DND-41 (cell line): ENCODE measurements around the gene CASP6.
A peak's percentile ranks its signal among the peaks of the same experiment; 100 is the strongest.

Experiments used
- ATAC-seq: fragments of 200-7000 bp; cut with Tn5 transposase; 3 replicates; pipeline ENCODE4 v1.9.1; 2021; ENCODE audit warnings: low read depth; ENCODE audit not compliant: insufficient read depth
- DNase-seq: peaks from one replicate; pipeline ENCODE4 v3.0.0-alpha.2; 2020
- H2AFZ ChIP-seq: 2 replicates; pipeline ENCODE4 v1.6.0; 2012; ENCODE audit warnings: low read depth, low read length
- H3K27ac ChIP-seq: 2 replicates; pipeline ENCODE4 v1.5.1; 2012; ENCODE audit warnings: low read length, inconsistent platforms
- H3K27me3 ChIP-seq: fragments of 200-600 bp; sonication (generic); 2 replicates; pipeline ENCODE4 v1.6.0; 2012; ENCODE audit warnings: low read length, mild to moderate bottlenecking, inconsistent platforms; ENCODE audit not compliant: insufficient read depth, poor library complexity
- H3K36me3 ChIP-seq: 2 replicates; pipeline ENCODE4 v1.5.1; 2012; ENCODE audit warnings: low read length, inconsistent platforms; ENCODE audit not compliant: insufficient read depth
- H3K4me1 ChIP-seq: 2 replicates; pipeline ENCODE4 v1.5.1; 2012; ENCODE audit warnings: mild to moderate bottlenecking, low read length; ENCODE audit not compliant: insufficient read depth
- H3K4me2 ChIP-seq: 2 replicates; pipeline ENCODE4 v1.6.0; 2012; ENCODE audit warnings: mild to moderate bottlenecking, moderate library complexity, low read length, inconsistent platforms; ENCODE audit not compliant: insufficient read depth
- H3K4me3 ChIP-seq, 2 experiments: fragments of 200-600 bp in 1 of 2; shearing (Covaris generic) in 1 of 2; 2 replicates each; pipeline ENCODE4 v1.5.1; 2012 to 2016; ENCODE audit warnings: inconsistent platforms in 2 of 2, low read length in 2 of 2, mild to moderate bottlenecking in 2 of 2, low read depth in 1 of 2, moderate library complexity in 1 of 2
- H3K79me2 ChIP-seq: 2 replicates; pipeline ENCODE4 v1.6.0; 2012; ENCODE audit warnings: low read length, inconsistent platforms; ENCODE audit not compliant: insufficient read depth
- H3K9ac ChIP-seq: 2 replicates; pipeline ENCODE4 v1.6.0; 2012; ENCODE audit warnings: low read depth, mild to moderate bottlenecking, inconsistent platforms, low read length, moderate library complexity
- H3K9me3 ChIP-seq: 2 replicates; pipeline ENCODE4 v1.5.1; 2012; ENCODE audit warnings: low read length, moderate library complexity, mild to moderate bottlenecking, inconsistent platforms; ENCODE audit not compliant: insufficient read depth, severe bottlenecking
- H4K20me1 ChIP-seq: 2 replicates; pipeline ENCODE4 v1.6.0; 2012; ENCODE audit warnings: low read length; ENCODE audit not compliant: insufficient read depth
- CTCF ChIP-seq: IDR thresholded peaks from 2 replicates; pipeline ENCODE4 v1.5.1; 2012; ENCODE audit warnings: borderline replicate concordance, low read length, moderate library complexity, mild to moderate bottlenecking; ENCODE audit not compliant: poor library complexity, severe bottlenecking; ENCODE audit errors: extremely low read depth
- EZH2 ChIP-seq: IDR thresholded peaks from 3 replicates; pipeline ENCODE4 v1.6.1; 2012; ENCODE audit warnings: borderline replicate concordance, low read depth, mild to moderate bottlenecking, moderate library complexity, low read length, inconsistent platforms; ENCODE audit not compliant: severe bottlenecking

Gene CASP6

GRCh38 chr4:109729718-109730618 is 26.7 kb upstream of the CASP6 start, which contains the start of gene PLA2G12A:
Gene PLA2G12A, minus strand, starts transcription at chr4:109730070. Its CDS starts 261 bp downstream, at chr4:109729809.
- Histone ChIP-seq H3K9me3 (no peaks in the 10 kb centered on the region), H3K27ac (peak within 1 kb of the TSS; percentile 62), H2AFZ (peak within 1 kb of the TSS; percentile 98), H4K20me1 (no peaks in the 10 kb centered on the region), H3K4me1 (peaks cover 26% of the 10 kb centered on the region), H3K27me3 (no peaks in the 10 kb centered on the region), H3K4me2 (peak within 1 kb of the TSS; percentile 99), H3K36me3 (no peaks in the 10 kb centered on the region), H3K4me3 (peak within 1 kb of the TSS; percentile 82 to 98), H3K9ac (peak within 1 kb of the TSS; percentile 74), H3K79me2 (no peaks in the 10 kb centered on the region; the same call in 1 of the 2 replicates)
- TF ChIP-seq CTCF (no peak), EZH2 (no peak)
- DNase-seq (peak; percentile 65), ATAC-seq (peak; percentile 87)

GRCh38 chr4:109729117-109729717 is 26.0 kb upstream of the CASP6 start:
- peak overlapping the region; percentile 62 for H3K27ac ChIP-seq
- ATAC-seq (no peak), DNase-seq (no peak)
- H3K79me2 ChIP-seq, result no peaks in the 10 kb centered on the region; the same call in 1 of the 2 replicates
- H2AFZ ChIP-seq, result peak overlapping the region; percentile 97
- H4K20me1 ChIP-seq, result no peaks in the 10 kb centered on the region
- H3K9me3 ChIP-seq, result no peaks in the 10 kb centered on the region
- TF ChIP-seq EZH2, result no peak
- TF ChIP-seq CTCF, result no peak
- H3K4me3 ChIP-seq, result peak overlapping the region; percentile 82 to 98
- H3K4me1 ChIP-seq, result peaks cover 26% of the 10 kb centered on the region
- peak overlapping the region; percentile 74 for H3K9ac ChIP-seq
- H3K36me3 ChIP-seq, result no peaks in the 10 kb centered on the region
- H3K27me3 ChIP-seq, result no peaks in the 10 kb centered on the region
- peak overlapping the region; percentile 99 for H3K4me2 ChIP-seq

GRCh38 chr4:109728385-109728784 is 25.1 kb upstream of the CASP6 start:
- no peak overlapping the region for H2AFZ ChIP-seq
- ATAC-seq (no peak), DNase-seq (no peak)
- no peak overlapping the region for H3K27ac ChIP-seq
- no peaks in the 10 kb centered on the region for H4K20me1 ChIP-seq
- TF ChIP-seq EZH2 (no peak), CTCF (no peak)
- 0 out of 2 replicates have a peak overlapping the region, but pooled peaks have one; percentile 74 for H3K9ac ChIP-seq
- peak overlapping the region; percentile 99 for H3K4me2 ChIP-seq
- H3K4me1 ChIP-seq, result peaks cover 26% of the 10 kb centered on the region
- H3K36me3 ChIP-seq, result no peaks in the 10 kb centered on the region
- no peaks in the 10 kb centered on the region for H3K27me3 ChIP-seq
- H3K79me2 ChIP-seq, result no peaks in the 10 kb centered on the region; the same call in 1 of the 2 replicates
- H3K4me3 ChIP-seq, result peak overlapping the region in 1 of 2 experiments; percentile 98; a peak in 2 of 4 replicates
- H3K9me3 ChIP-seq, result no peaks in the 10 kb centered on the region
